Ishikawa (cell line): ENCODE data around the gene BPIFA1.

Experiments used
- CEBPB ChIP-seq: IDR thresholded peaks from 2 replicates; pipeline ENCODE4 v1.6.1; 2012
- CREB1 ChIP-seq: IDR thresholded peaks from 2 replicates; pipeline ENCODE4 v1.6.1; 2012; ENCODE audit warnings: low read depth
- EGR1 ChIP-seq: IDR thresholded peaks from 2 replicates; pipeline ENCODE4 v1.6.1; 2012
- EP300 ChIP-seq: IDR thresholded peaks from 2 replicates; pipeline ENCODE4 v1.6.1; 2012; ENCODE audit warnings: borderline replicate concordance
- FOXM1 ChIP-seq: IDR thresholded peaks from 2 replicates; pipeline ENCODE4 v1.6.1; 2012; ENCODE audit warnings: low read depth, borderline replicate concordance
- MAX ChIP-seq: IDR thresholded peaks from 2 replicates; pipeline ENCODE4 v1.6.1; 2012
- NFIC ChIP-seq: IDR thresholded peaks from 2 replicates; pipeline ENCODE4 v1.6.1; 2012
- REST ChIP-seq: IDR thresholded peaks from 2 replicates; pipeline ENCODE4 v1.6.1; 2012; ENCODE audit warnings: low read depth, mild to moderate bottlenecking
- TAF1 ChIP-seq: IDR thresholded peaks from 2 replicates; pipeline ENCODE4 v1.6.1; 2012; ENCODE audit warnings: low read depth, mild to moderate bottlenecking
- TCF12 ChIP-seq: IDR thresholded peaks from 2 replicates; pipeline ENCODE4 v1.6.1; 2012; ENCODE audit warnings: low read depth
- TEAD4 ChIP-seq: IDR thresholded peaks from 2 replicates; pipeline ENCODE4 v1.6.1; 2012
- YY1 ChIP-seq: IDR thresholded peaks from 2 replicates; pipeline ENCODE4 v1.6.1; 2012; ENCODE audit warnings: low read depth

GRCh38 chr20:33242319-33243100 lies 6.7 kb downstream of the BPIFA1 start:
- TF ChIP-seq CEBPB (no peak), FOXM1 (no peak), MAX (no peak), REST (no peak), EP300 (no peak), EGR1 (no peak), NFIC (no peak), TEAD4 (no peak), TAF1 (no peak), YY1 (no peak), TCF12 (no peak), CREB1 (no peak)
